Measurements from ENCODE around the gene CST11. TPM values are rescaled to one million over a fixed set of nuclear protein-coding genes. Genes with fewer than 3 reads are reported as not detected.

CST11 gene
- total RNA-seq, 2 experiments from 2014 or later, result not detected

- POLR2A ChIA-PET, result interaction anchor here (0.6 to 1.7 kb wide), 3 partner anchors 66 to 1818 kb away, joined by 3 to 6 read pairs (median 4); partner anchors contain the start of gene NXT1
- intact Hi-C loops (cut with micrococcal nuclease), result no loop called here
- DNase-seq, result no peak
- CTCF ChIA-PET, result interaction anchor here (1.0 to 1.4 kb wide), 2 partner anchors 9 to 66 kb away, joined by 3 to 4 read pairs; no protein-coding TSS in a partner anchor
- peak overlapping the region; percentile 64 for H3K27ac Mint-ChIP-seq
- H3K4me1 Mint-ChIP-seq (ENCODE audit: low read depth), result peaks cover 64% of the 10 kb centered on the region
- no peak for ATAC-seq
- H3K4me3 Mint-ChIP-seq, result no peak overlapping the region
- no peaks in the 10 kb centered on the region for H3K27me3 Mint-ChIP-seq
- no peaks in the 10 kb centered on the region for H3K9me3 Mint-ChIP-seq
- H3K36me3 Mint-ChIP-seq (ENCODE audit: low read depth), result peaks cover 10% of the 10 kb centered on the region
- TF ChIP-seq CTCF (IDR thresholded peaks at IDR 0.05), result no peak
These were observed 36.6 kb downstream of the CST11 start for GRCh38 chr20:23415959-23416583.

DNA sequence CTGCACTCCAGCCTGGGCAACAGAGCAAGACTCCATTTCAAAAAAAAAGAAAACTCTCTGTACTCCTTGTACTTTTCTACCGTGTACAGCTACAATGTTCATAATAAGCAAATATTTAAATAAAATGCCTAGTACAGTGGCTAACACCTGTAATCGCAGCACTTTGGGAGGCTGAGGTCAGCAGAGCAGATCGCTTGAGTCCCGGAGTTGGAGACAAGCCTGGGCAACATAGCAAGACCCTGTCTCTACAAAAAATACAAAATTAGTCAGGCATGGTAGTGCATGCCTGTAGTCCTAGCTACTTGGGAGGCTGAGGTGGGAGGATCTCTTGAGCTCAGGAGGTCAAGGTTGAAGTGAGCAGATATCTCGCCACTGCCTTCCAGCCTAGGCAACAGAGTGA, 37.1 kb downstream of the CST11 start:
- no peak for DNase-seq
- no peak for TF ChIP-seq CTCF (IDR thresholded peaks at IDR 0.05)
- CTCF ChIA-PET, result interaction anchor here (1.0 to 1.4 kb wide), 2 partner anchors 8 to 66 kb away, joined by 3 to 4 read pairs; no protein-coding TSS in a partner anchor
- no peak overlapping the region for H3K4me3 Mint-ChIP-seq
- intact Hi-C loops (cut with micrococcal nuclease), result no loop called here
- H3K4me1 Mint-ChIP-seq (ENCODE audit: low read depth), result peaks cover 64% of the 10 kb centered on the region
- H3K9me3 Mint-ChIP-seq, result no peaks in the 10 kb centered on the region
- peak overlapping the region; percentile 46 for H3K27ac Mint-ChIP-seq
- no peaks in the 10 kb centered on the region for H3K27me3 Mint-ChIP-seq
- H3K36me3 Mint-ChIP-seq (ENCODE audit: low read depth), result peaks cover 10% of the 10 kb centered on the region
- no peak for ATAC-seq
- POLR2A ChIA-PET, result interaction anchor here (0.6 to 0.7 kb wide), 2 partner anchors 65 to 1818 kb away, joined by 3 to 4 read pairs; partner anchors contain the start of gene NXT1

DNA sequence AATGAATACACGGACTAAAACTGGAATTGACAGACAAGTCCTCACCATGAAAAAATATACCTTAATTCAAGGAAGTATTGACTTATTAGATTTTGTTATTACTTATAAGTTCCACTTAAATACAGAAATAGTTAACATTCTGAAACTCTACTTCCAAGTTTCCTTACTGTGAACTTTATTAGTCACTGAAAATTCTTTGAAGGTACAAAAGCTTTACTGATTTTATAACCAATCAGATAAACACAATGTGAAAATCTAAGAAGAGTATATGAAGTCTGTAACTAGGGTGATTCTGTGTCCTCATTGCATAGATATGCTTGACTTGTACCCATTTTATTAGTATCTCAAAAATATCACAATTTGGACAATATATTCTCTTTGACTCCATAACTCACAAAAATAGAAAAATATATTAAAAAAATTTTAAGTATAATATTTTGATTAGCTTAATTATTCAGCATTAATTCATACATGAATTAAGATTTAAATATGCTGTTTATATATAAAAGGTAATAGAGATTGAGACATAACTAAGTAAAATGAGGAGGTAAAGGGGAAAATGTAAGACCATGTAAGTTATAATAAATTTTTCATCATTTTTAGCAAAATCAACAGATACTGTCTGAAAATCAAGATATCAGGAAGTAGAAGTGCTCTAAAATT, 38.0 kb downstream of the CST11 start:
- peaks cover 6% of the 10 kb centered on the region for H3K36me3 Mint-ChIP-seq (ENCODE audit: low read depth)
- H3K27me3 Mint-ChIP-seq, result no peaks in the 10 kb centered on the region
- no peak overlapping the region for H3K4me3 Mint-ChIP-seq
- ChIA-PET POLR2A (no interaction called here), CTCF (no interaction called here)
- intact Hi-C loops (cut with micrococcal nuclease), result no loop called here
- H3K27ac Mint-ChIP-seq, result no peak overlapping the region
- no peaks in the 10 kb centered on the region for H3K9me3 Mint-ChIP-seq
- peaks cover 67% of the 10 kb centered on the region for H3K4me1 Mint-ChIP-seq (ENCODE audit: low read depth)
- DNase-seq (no peak), ATAC-seq (no peak)
- TF ChIP-seq CTCF (IDR thresholded peaks at IDR 0.05), result no peak

DNA sequence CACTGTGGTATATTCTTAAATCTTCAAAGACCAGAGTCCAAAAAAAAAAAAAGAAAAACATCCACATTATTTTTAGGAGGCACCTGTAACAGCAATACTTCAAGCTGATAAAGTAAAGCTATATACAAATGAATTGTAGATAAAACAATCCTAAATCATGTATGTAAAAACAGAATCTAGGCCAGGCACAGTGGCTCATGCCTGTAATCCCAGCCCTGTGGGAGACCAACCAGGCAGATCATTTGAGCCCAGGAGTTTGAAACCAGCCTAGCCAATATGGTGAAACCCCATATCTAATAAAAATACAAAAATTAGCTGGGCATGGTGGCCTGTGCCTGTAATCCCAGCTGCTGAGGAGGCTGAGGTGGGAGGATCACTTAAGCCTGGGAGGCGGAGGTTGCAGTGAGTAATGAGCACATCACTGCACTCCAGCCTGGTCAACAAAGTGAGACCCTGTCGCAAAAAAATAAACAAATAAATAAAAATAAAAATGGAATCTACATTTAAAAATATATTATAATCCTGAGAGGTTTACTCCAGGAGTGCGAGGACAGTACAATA, 38.7 kb downstream of the CST11 start:
- intact Hi-C loops (cut with micrococcal nuclease), result no loop called here
- Mint-ChIP-seq H3K27ac (no peak overlapping the region), H3K27me3 (no peaks in the 10 kb centered on the region), H3K9me3 (no peaks in the 10 kb centered on the region), H3K36me3 (ENCODE audit: low read depth) (peaks cover 6% of the 10 kb centered on the region), H3K4me1 (ENCODE audit: low read depth) (peaks cover 63% of the 10 kb centered on the region), H3K4me3 (no peak overlapping the region)
- no peak for TF ChIP-seq CTCF (IDR thresholded peaks at IDR 0.05)
- DNase-seq (no peak), ATAC-seq (no peak)
- ChIA-PET CTCF (no interaction called here), POLR2A (no interaction called here)

DNA sequence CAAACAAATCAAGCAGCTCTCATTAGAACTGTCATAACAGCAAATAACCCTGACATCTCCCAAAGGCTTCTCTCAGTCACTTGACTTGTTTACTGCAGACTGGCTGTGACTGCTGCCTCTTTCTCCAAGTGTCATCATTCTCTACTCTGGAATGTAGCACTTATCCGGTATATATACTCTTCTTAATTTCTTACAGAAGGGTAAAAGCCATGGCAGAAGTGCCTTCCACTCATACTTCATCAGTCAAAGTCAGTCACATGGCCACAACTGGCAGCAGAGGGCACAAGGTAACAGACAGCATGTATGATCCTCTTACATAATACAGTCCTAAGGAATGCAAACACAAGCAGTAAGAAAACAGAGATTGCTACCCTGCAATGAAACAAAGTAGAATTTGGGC, 40.6 kb downstream of the CST11 start:
- Mint-ChIP-seq H3K36me3 (ENCODE audit: low read depth) (peaks cover 11% of the 10 kb centered on the region), H3K4me3 (no peak overlapping the region), H3K4me1 (ENCODE audit: low read depth) (peaks cover 66% of the 10 kb centered on the region), H3K27me3 (no peaks in the 10 kb centered on the region), H3K27ac (no peak overlapping the region), H3K9me3 (no peaks in the 10 kb centered on the region)
- no peak for ATAC-seq
- DNase-seq, result no peak
- ChIA-PET CTCF (no interaction called here), POLR2A (interaction anchor here (1.3 to 1.9 kb wide), 2 partner anchors 8 to 62 kb away, joined by 3 to 6 read pairs; partner anchors contain the start of gene NXT1)
- no peak for TF ChIP-seq CTCF (IDR thresholded peaks at IDR 0.05)
- intact Hi-C loops (cut with micrococcal nuclease), result no loop called here
